ENCODE measurements around the gene SERPINI2.

SERPINI2 gene

GRCh38 chr3:167473863-167474262 lies at the start of gene SERPINI2:
SERPINI2 (minus strand) TSS chr3:167474042; CDS start chr3:167471834, 2,208 bp downstream.
- no peak for DNase-seq

- no peak for DNase-seq
Observed at GRCh38 chr3:167521006-167521355, 47.1 kb upstream of the SERPINI2 start.

GRCh38 chr3:167520266-167521005 lies 46.6 kb upstream of the SERPINI2 start:
- no peak for DNase-seq

- no peak for DNase-seq
Observed at GRCh38 chr3:167507954-167508353, 34.1 kb upstream of the SERPINI2 start.

- no peak for DNase-seq
Observed at GRCh38 chr3:167502401-167502800, 28.6 kb upstream of the SERPINI2 start.

GRCh38 chr3:167501941-167502340 lies 28.1 kb upstream of the SERPINI2 start:
- no peak for DNase-seq

- no peak for DNase-seq
Observed at GRCh38 chr3:167497903-167498302, 24.1 kb upstream of the SERPINI2 start.

- DNase-seq: no peak
Observed at GRCh38 chr3:167493244-167493643, 19.4 kb upstream of the SERPINI2 start.

- no peak for DNase-seq
Observed at GRCh38 chr3:167491621-167492020, 17.8 kb upstream of the SERPINI2 start.

GRCh38 chr3:167489571-167489970 lies 15.7 kb upstream of the SERPINI2 start:
- DNase-seq: no peak

GRCh38 chr3:167487556-167487955 lies 13.7 kb upstream of the SERPINI2 start:
- DNase-seq: no peak

GRCh38 chr3:167484551-167484950 lies 10.7 kb upstream of the SERPINI2 start:
- no peak for DNase-seq

- DNase-seq: no peak
Observed at GRCh38 chr3:167483708-167484475, 10.1 kb upstream of the SERPINI2 start.

- no peak for DNase-seq
Observed at GRCh38 chr3:167481164-167481563, 7.3 kb upstream of the SERPINI2 start.

- no peak for DNase-seq
Observed at GRCh38 chr3:167480748-167481147, 6.9 kb upstream of the SERPINI2 start.

GRCh38 chr3:167469381-167469780 lies 4.5 kb downstream of the SERPINI2 start:
- no peak for DNase-seq

GRCh38 chr3:167467848-167468611 lies 5.8 kb downstream of the SERPINI2 start:
- no peak for DNase-seq

- no peak for DNase-seq
Observed at GRCh38 chr3:167466966-167467365, 6.9 kb downstream of the SERPINI2 start.

GRCh38 chr3:167456157-167456799 lies 17.6 kb downstream of the SERPINI2 start:
- no peak for DNase-seq

- DNase-seq: no peak
Observed at GRCh38 chr3:167453815-167454214, 20.0 kb downstream of the SERPINI2 start.

GRCh38 chr3:167451282-167451681 lies 22.6 kb downstream of the SERPINI2 start:
- no peak for DNase-seq

- no peak for DNase-seq
Observed at GRCh38 chr3:167450675-167451074, 23.2 kb downstream of the SERPINI2 start.

GRCh38 chr3:167450195-167450594 lies 23.6 kb downstream of the SERPINI2 start:
- no peak for DNase-seq

Measured in activated CD4-positive, alpha-beta T cell treated with anti-CD3 and anti-CD28 coated beads for 1 hour (primary cell).